ENCODE data around the gene RPS3A. TPM values are rescaled to one million over a fixed set of nuclear protein-coding genes. Genes with fewer than 3 reads are reported as not detected.
"Not testable (repeated sequence)": the region's sequence is repeated elsewhere in the genome, so short reads cannot be mapped to it uniquely, and the experiment has no call there.

The RPS3A gene
- 1,000 to 10,000 TPM; 1,980 to 2,148 TPM for total RNA-seq

GRCh38 chr4:151099229-151099975 lies at the start of gene RPS3A:
RPS3A (plus strand) TSS chr4:151099628; CDS start chr4:151099653, 25 bp downstream.
- H3K27me3 Mint-ChIP-seq = no peaks in the 10 kb centered on the region
- ATAC-seq (ENCODE audit: low read depth) (peak; percentile 93), DNase-seq (peak; percentile 99)
- peaks cover 37% of the 10 kb centered on the region for H3K36me3 Mint-ChIP-seq
- H3K4me1 Mint-ChIP-seq = peaks cover 33% of the 10 kb centered on the region
- POLR2A ChIA-PET = interaction anchor here (0.5 to 3.3 kb wide), 7 partner anchors 10 to 162 kb away, joined by 3 to 32 read pairs (median 4); partner anchors contain the start of gene LRBA
- no peaks in the 10 kb centered on the region for H3K9me3 Mint-ChIP-seq
- H3K4me3 Mint-ChIP-seq = peak within 1 kb of the TSS; percentile 96
- H3K27ac Mint-ChIP-seq = peak within 1 kb of the TSS; percentile 96

- Mint-ChIP-seq H3K27ac (no peak overlapping the region), H3K4me3 (no peak overlapping the region), H3K36me3 (peaks cover 2% of the 10 kb centered on the region), H3K4me1 (no peaks in the 10 kb centered on the region), H3K9me3 (peaks cover 3% of the 10 kb centered on the region), H3K27me3 (no peaks in the 10 kb centered on the region)
- DNase-seq (no peak), ATAC-seq (ENCODE audit: low read depth) (no peak)
- POLR2A ChIA-PET = no interaction called here
Measured at GRCh38 chr4:151052785-151053184, 46.6 kb upstream of the RPS3A start.

- ATAC-seq (ENCODE audit: low read depth) = no peak
- Mint-ChIP-seq H3K9me3 (peaks cover 3% of the 10 kb centered on the region), H3K4me1 (no peaks in the 10 kb centered on the region), H3K36me3 (peaks cover 2% of the 10 kb centered on the region), H3K27ac (no peak overlapping the region), H3K4me3 (no peak overlapping the region), H3K27me3 (no peaks in the 10 kb centered on the region)
- DNase-seq = no peak
- POLR2A ChIA-PET = no interaction called here
Measured at GRCh38 chr4:151055539-151055938, 43.9 kb upstream of the RPS3A start.

- H3K4me3 Mint-ChIP-seq; POLR2A ChIA-PET; H3K36me3 Mint-ChIP-seq; H3K27me3 Mint-ChIP-seq; DNase-seq; H3K4me1 Mint-ChIP-seq; H3K9me3 Mint-ChIP-seq; H3K27ac Mint-ChIP-seq; ATAC-seq (ENCODE audit: low read depth): not testable (repeated sequence)
Measured at GRCh38 chr4:151063143-151063542, 36.3 kb upstream of the RPS3A start.

GRCh38 chr4:151067316-151067970 lies 32.0 kb upstream of the RPS3A start:
- POLR2A ChIA-PET = no interaction called here
- no peaks in the 10 kb centered on the region for H3K4me1 Mint-ChIP-seq
- H3K4me3 Mint-ChIP-seq = no peak overlapping the region
- no peak for DNase-seq
- no peaks in the 10 kb centered on the region for H3K9me3 Mint-ChIP-seq
- H3K27ac Mint-ChIP-seq = no peak overlapping the region
- peaks cover 4% of the 10 kb centered on the region for H3K27me3 Mint-ChIP-seq
- no peak for ATAC-seq (ENCODE audit: low read depth)
- no peaks in the 10 kb centered on the region for H3K36me3 Mint-ChIP-seq

- H3K9me3 Mint-ChIP-seq = no peaks in the 10 kb centered on the region
- no peaks in the 10 kb centered on the region for H3K4me1 Mint-ChIP-seq
- H3K27ac Mint-ChIP-seq = no peak overlapping the region
- POLR2A ChIA-PET = no interaction called here
- ATAC-seq (ENCODE audit: low read depth) (no peak), DNase-seq (no peak)
- H3K36me3 Mint-ChIP-seq = no peaks in the 10 kb centered on the region
- peaks cover 4% of the 10 kb centered on the region for H3K27me3 Mint-ChIP-seq
- H3K4me3 Mint-ChIP-seq = no peak overlapping the region
Measured at GRCh38 chr4:151074416-151074916, 25.0 kb upstream of the RPS3A start.

GRCh38 chr4:151077978-151078377 lies 21.4 kb upstream of the RPS3A start:
- H3K36me3 Mint-ChIP-seq; H3K4me3 Mint-ChIP-seq; ATAC-seq (ENCODE audit: low read depth); H3K9me3 Mint-ChIP-seq; DNase-seq; H3K27me3 Mint-ChIP-seq; H3K27ac Mint-ChIP-seq; POLR2A ChIA-PET; H3K4me1 Mint-ChIP-seq: not testable (repeated sequence)

GRCh38 chr4:151087467-151087866 lies 12.0 kb upstream of the RPS3A start:
- no peaks in the 10 kb centered on the region for H3K27me3 Mint-ChIP-seq
- ATAC-seq (ENCODE audit: low read depth) (no peak), DNase-seq (no peak)
- H3K27ac Mint-ChIP-seq = no peak overlapping the region
- POLR2A ChIA-PET = no interaction called here
- H3K9me3 Mint-ChIP-seq = no peaks in the 10 kb centered on the region
- peaks cover 1% of the 10 kb centered on the region for H3K4me1 Mint-ChIP-seq
- H3K4me3 Mint-ChIP-seq = no peak overlapping the region
- no peaks in the 10 kb centered on the region for H3K36me3 Mint-ChIP-seq

- POLR2A ChIA-PET = no interaction called here
- no peaks in the 10 kb centered on the region for H3K9me3 Mint-ChIP-seq
Measured at GRCh38 chr4:151091047-151091446, 8.4 kb upstream of the RPS3A start.

GRCh38 chr4:151092488-151092887 lies 6.9 kb upstream of the RPS3A start:
- no peaks in the 10 kb centered on the region for H3K9me3 Mint-ChIP-seq
- ATAC-seq (ENCODE audit: low read depth) (no peak), DNase-seq (no peak)
- H3K36me3 Mint-ChIP-seq = no peaks in the 10 kb centered on the region
- peaks cover 1% of the 10 kb centered on the region for H3K4me1 Mint-ChIP-seq
- H3K4me3 Mint-ChIP-seq = no peak overlapping the region
- no peak overlapping the region for H3K27ac Mint-ChIP-seq
- H3K27me3 Mint-ChIP-seq = no peaks in the 10 kb centered on the region
- POLR2A ChIA-PET = no interaction called here

More at GRCh38 chr4:151091047-151091446, 8.4 kb upstream of the RPS3A start:
- Mint-ChIP-seq H3K27me3 (no peaks in the 10 kb centered on the region), H3K27ac (no peak overlapping the region), H3K4me3 (no peak overlapping the region), H3K4me1 (peaks cover 1% of the 10 kb centered on the region), H3K36me3 (no peaks in the 10 kb centered on the region)
- ATAC-seq (ENCODE audit: low read depth) (no peak), DNase-seq (no peak)

GRCh38 chr4:151093203-151093602 lies 6.2 kb upstream of the RPS3A start:
- Mint-ChIP-seq H3K27ac (no peak overlapping the region), H3K4me1 (peaks cover 4% of the 10 kb centered on the region), H3K4me3 (no peak overlapping the region), H3K36me3 (no peaks in the 10 kb centered on the region), H3K9me3 (no peaks in the 10 kb centered on the region), H3K27me3 (no peaks in the 10 kb centered on the region)
- POLR2A ChIA-PET = no interaction called here
- ATAC-seq (ENCODE audit: low read depth) (no peak), DNase-seq (no peak)

GRCh38 chr4:151094290-151094751 lies 5.1 kb upstream of the RPS3A start:
- POLR2A ChIA-PET = no interaction called here
- Mint-ChIP-seq H3K27ac (no peak overlapping the region), H3K36me3 (no peaks in the 10 kb centered on the region), H3K4me3 (no peak overlapping the region), H3K9me3 (no peaks in the 10 kb centered on the region), H3K27me3 (no peaks in the 10 kb centered on the region), H3K4me1 (peaks cover 10% of the 10 kb centered on the region)
- ATAC-seq (ENCODE audit: low read depth) (no peak), DNase-seq (no peak)

- Mint-ChIP-seq H3K4me1 (peaks cover 10% of the 10 kb centered on the region), H3K4me3 (no peak overlapping the region), H3K36me3 (peaks cover 2% of the 10 kb centered on the region), H3K27me3 (no peaks in the 10 kb centered on the region), H3K9me3 (no peaks in the 10 kb centered on the region), H3K27ac (no peak overlapping the region)
- POLR2A ChIA-PET = interaction anchor here (0.6 kb wide), 1 partner anchor 31 kb away, joined by 7 read pairs; no protein-coding TSS in a partner anchor
- DNase-seq (no peak), ATAC-seq (ENCODE audit: low read depth) (no peak)
Measured at GRCh38 chr4:151095142-151095541, 4.3 kb upstream of the RPS3A start.

GRCh38 chr4:151097759-151098158 lies 1.7 kb upstream of the RPS3A start:
- peaks cover 30% of the 10 kb centered on the region for H3K4me1 Mint-ChIP-seq
- ATAC-seq (ENCODE audit: low read depth) (no peak), DNase-seq (no peak)
- no peak overlapping the region for H3K4me3 Mint-ChIP-seq
- no peaks in the 10 kb centered on the region for H3K27me3 Mint-ChIP-seq
- H3K27ac Mint-ChIP-seq = peak overlapping the region; percentile 96
- POLR2A ChIA-PET = interaction anchor here (3.3 kb wide), 1 partner anchor 82 kb away, joined by 32 read pairs; the partner anchor contains the start of gene LRBA
- H3K9me3 Mint-ChIP-seq = no peaks in the 10 kb centered on the region
- H3K36me3 Mint-ChIP-seq = peaks cover 27% of the 10 kb centered on the region

Data from activated naive CD8-positive, alpha-beta T cell treated with anti-CD3 and anti-CD28 coated beads, Interleukin-2, amount 10 ng/mL, durations not matched to agents 7 days and 5 days (primary cell).